ENCODE results near the gene KCNN1. TPM values are rescaled to one million over a fixed set of nuclear protein-coding genes. Genes with fewer than 3 reads are reported as not detected.
A peak's percentile ranks its signal among the peaks of the same experiment; 100 is the strongest.
"Not testable (repeated sequence)": the region's sequence is repeated elsewhere in the genome, so short reads cannot be mapped to it uniquely, and the experiment has no call there.

The KCNN1 gene
- total and polyA plus RNA-seq, 2 donors = 0.27 to 1.3 TPM

- no peak for DNase-seq (ENCODE audit: low read depth in 6 of 9, low spot score in 9 of 9)
- WGBS = 99% methylated on average over 4 of the region's 4 CpGs
- H3K4me1 ChIP-seq (ENCODE audit: control insufficient read depth in 2 of 2, insufficient read depth in 2 of 2, low read length in 2 of 2) = peaks cover 26 to 52% of the 10 kb centered on the region in 2 donors
- H3K27me3 ChIP-seq (ENCODE audit: control insufficient read depth in 2 of 2, insufficient read depth in 1 of 2, low read length in 1 of 2) = no peaks in the 10 kb centered on the region
- H3K9me3 ChIP-seq (ENCODE audit: control insufficient read depth in 2 of 2, insufficient read depth in 1 of 2, low read length in 1 of 2) = peaks cover 0 to 6% of the 10 kb centered on the region in 2 donors
- H3K4me3 ChIP-seq (ENCODE audit: low read length in 2 of 2) = no peak overlapping the region
- H3K27ac ChIP-seq (ENCODE audit: low read depth in 1 of 2, low read length in 1 of 2) = no peak overlapping the region
- no peaks in the 10 kb centered on the region for H3K36me3 ChIP-seq (ENCODE audit: control insufficient read depth in 2 of 2, insufficient read depth in 2 of 2, low read length in 1 of 2)
Observed at GRCh38 chr19:18027151-18027550, 60.2 kb downstream of the KCNN1 start.

- no peak for DNase-seq (ENCODE audit: low read depth in 6 of 9, low spot score in 9 of 9)
- H3K27ac ChIP-seq (ENCODE audit: low read depth in 1 of 2, low read length in 1 of 2) = peak overlapping the region in 1 of 2 donors; percentile 60
- H3K9me3 ChIP-seq (ENCODE audit: control insufficient read depth in 2 of 2, insufficient read depth in 1 of 2, low read length in 1 of 2) = no peaks in the 10 kb centered on the region
- 93% methylated on average over 8 of the region's 8 CpGs for WGBS
- no peaks in the 10 kb centered on the region for H3K27me3 ChIP-seq (ENCODE audit: control insufficient read depth in 2 of 2, insufficient read depth in 1 of 2, low read length in 1 of 2)
- H3K4me1 ChIP-seq (ENCODE audit: control insufficient read depth in 2 of 2, insufficient read depth in 2 of 2, low read length in 2 of 2) = peaks cover 7 to 29% of the 10 kb centered on the region in 2 donors
- H3K36me3 ChIP-seq (ENCODE audit: control insufficient read depth in 2 of 2, insufficient read depth in 2 of 2, low read length in 1 of 2) = no peaks in the 10 kb centered on the region
- no peak overlapping the region for H3K4me3 ChIP-seq (ENCODE audit: low read length in 2 of 2)
Observed at GRCh38 chr19:18029617-18030338, 62.9 kb downstream of the KCNN1 start.

DNA sequence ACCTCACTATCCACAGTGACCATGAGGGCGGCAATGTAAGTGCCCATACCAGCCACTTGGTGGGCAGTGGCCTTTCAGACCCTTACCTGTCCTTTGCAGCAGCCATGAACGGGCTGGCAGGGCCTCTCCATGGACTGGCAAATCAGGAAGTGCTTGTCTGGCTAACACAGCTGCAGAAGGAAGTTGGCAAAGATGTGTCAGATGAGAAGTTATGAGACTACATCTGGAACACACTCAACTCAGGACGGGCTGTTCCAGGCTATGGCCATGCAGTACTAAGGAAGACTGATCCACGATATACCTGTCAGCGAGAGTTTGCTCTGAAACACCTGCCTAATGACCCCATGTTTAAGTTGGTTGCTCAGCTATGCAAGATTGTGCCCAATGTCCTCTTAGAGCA lies 64.5 kb downstream of the KCNN1 start:
- H3K4me3 ChIP-seq (ENCODE audit: low read length in 2 of 2); H3K36me3 ChIP-seq (ENCODE audit: control insufficient read depth in 2 of 2, insufficient read depth in 2 of 2, low read length in 1 of 2); DNase-seq (ENCODE audit: low read depth in 6 of 9, low spot score in 9 of 9); H3K9me3 ChIP-seq (ENCODE audit: control insufficient read depth in 2 of 2, insufficient read depth in 1 of 2, low read length in 1 of 2); H3K27me3 ChIP-seq (ENCODE audit: control insufficient read depth in 2 of 2, insufficient read depth in 1 of 2, low read length in 1 of 2): not testable (repeated sequence)
- H3K4me1 ChIP-seq (ENCODE audit: control insufficient read depth in 2 of 2, insufficient read depth in 2 of 2, low read length in 2 of 2) = peaks cover 7 to 24% of the 10 kb centered on the region in 2 donors
- peak overlapping the region; percentile 48 to 80 for H3K27ac ChIP-seq (ENCODE audit: low read depth in 1 of 2, low read length in 1 of 2)
- WGBS = 40% methylated on average over 5 of the region's 5 CpGs

- H3K9me3 ChIP-seq (ENCODE audit: control insufficient read depth in 2 of 2, insufficient read depth in 1 of 2, low read length in 1 of 2); H3K36me3 ChIP-seq (ENCODE audit: control insufficient read depth in 2 of 2, insufficient read depth in 2 of 2, low read length in 1 of 2); H3K27ac ChIP-seq (ENCODE audit: low read depth in 1 of 2, low read length in 1 of 2); H3K4me3 ChIP-seq (ENCODE audit: low read length in 2 of 2); H3K27me3 ChIP-seq (ENCODE audit: control insufficient read depth in 2 of 2, insufficient read depth in 1 of 2, low read length in 1 of 2); DNase-seq (ENCODE audit: low read depth in 6 of 9, low spot score in 9 of 9): not testable (repeated sequence)
- peaks cover 7 to 24% of the 10 kb centered on the region in 2 donors for H3K4me1 ChIP-seq (ENCODE audit: control insufficient read depth in 2 of 2, insufficient read depth in 2 of 2, low read length in 2 of 2)
- WGBS = 97% methylated on average over 2 of the region's 2 CpGs
Observed at GRCh38 chr19:18032102-18032501, 65.2 kb downstream of the KCNN1 start.

- 99% methylated on average over 2 of the region's 2 CpGs for WGBS
- Histone ChIP-seq H3K27me3 (ENCODE audit: control insufficient read depth in 2 of 2, insufficient read depth in 1 of 2, low read length in 1 of 2) (no peaks in the 10 kb centered on the region), H3K36me3 (ENCODE audit: control insufficient read depth in 2 of 2, insufficient read depth in 2 of 2, low read length in 1 of 2) (no peaks in the 10 kb centered on the region), H3K9me3 (ENCODE audit: control insufficient read depth in 2 of 2, insufficient read depth in 1 of 2, low read length in 1 of 2) (peaks cover 0 to 6% of the 10 kb centered on the region in 2 donors), H3K4me1 (ENCODE audit: control insufficient read depth in 2 of 2, insufficient read depth in 2 of 2, low read length in 2 of 2) (peaks cover 16 to 25% of the 10 kb centered on the region in 2 donors), H3K27ac (ENCODE audit: low read depth in 1 of 2, low read length in 1 of 2) (no peak overlapping the region), H3K4me3 (ENCODE audit: low read length in 2 of 2) (no peak overlapping the region)
- DNase-seq (ENCODE audit: low read depth in 6 of 9, low spot score in 9 of 9) = no peak
Observed at GRCh38 chr19:18041054-18041453, 74.1 kb downstream of the KCNN1 start.

DNA sequence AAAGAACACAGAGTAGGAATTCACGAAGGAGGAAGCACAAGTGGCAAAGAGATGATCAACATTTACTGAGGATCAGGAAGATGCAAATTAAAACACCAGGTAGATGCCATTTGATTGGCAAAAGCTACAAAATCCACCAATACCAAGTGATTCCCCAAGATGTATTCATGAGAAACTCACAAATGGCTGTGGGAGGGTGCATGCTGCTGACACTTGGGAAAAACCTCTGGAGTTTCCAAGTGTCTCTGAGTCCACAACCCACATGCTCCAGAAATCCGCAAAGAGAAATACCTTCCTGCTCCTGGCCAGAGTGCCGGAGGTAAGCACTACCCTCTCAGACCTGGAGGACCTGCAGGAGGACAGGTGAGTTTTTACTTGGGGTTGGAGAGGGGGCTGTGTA lies 76.8 kb downstream of the KCNN1 start:
- Histone ChIP-seq H3K36me3 (ENCODE audit: control insufficient read depth in 2 of 2, insufficient read depth in 2 of 2, low read length in 1 of 2) (no peaks in the 10 kb centered on the region), H3K27ac (ENCODE audit: low read depth in 1 of 2, low read length in 1 of 2) (peak overlapping the region in 1 of 2 donors; percentile 99), H3K9me3 (ENCODE audit: control insufficient read depth in 2 of 2, insufficient read depth in 1 of 2, low read length in 1 of 2) (peaks cover 0 to 6% of the 10 kb centered on the region in 2 donors), H3K4me1 (ENCODE audit: control insufficient read depth in 2 of 2, insufficient read depth in 2 of 2, low read length in 2 of 2) (peaks cover 16 to 31% of the 10 kb centered on the region in 2 donors), H3K4me3 (ENCODE audit: low read length in 2 of 2) (no peak overlapping the region), H3K27me3 (ENCODE audit: control insufficient read depth in 2 of 2, insufficient read depth in 1 of 2, low read length in 1 of 2) (no peaks in the 10 kb centered on the region)
- DNase-seq (ENCODE audit: low read depth in 6 of 9, low spot score in 9 of 9) = no peak
- 98% methylated on average over 3 of the region's 3 CpGs for WGBS

DNA sequence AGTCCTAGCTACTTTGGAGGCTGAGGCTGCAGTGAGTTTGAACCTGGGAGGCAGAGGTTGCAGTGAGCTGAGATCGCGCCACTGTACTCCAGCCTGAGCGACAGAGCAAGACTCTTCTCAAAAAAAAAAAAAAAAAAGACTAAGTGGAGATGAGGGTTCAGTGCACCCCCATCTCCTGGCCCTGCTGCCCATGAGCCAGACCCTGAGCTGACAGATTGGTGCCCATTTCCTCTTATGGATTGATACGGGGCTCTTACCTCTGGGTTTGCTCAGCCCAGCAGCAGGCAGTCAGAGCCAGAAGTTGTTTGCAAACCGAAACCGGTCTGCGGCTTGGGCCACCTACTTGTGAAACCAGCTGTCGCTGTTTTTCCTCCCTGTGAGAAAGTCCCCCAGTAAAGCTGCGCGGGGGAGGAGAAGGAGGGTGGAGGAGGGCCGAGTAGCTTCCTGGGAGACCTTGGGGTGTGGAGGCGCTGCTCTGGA lies 78.0 kb downstream of the KCNN1 start:
- H3K36me3 ChIP-seq (ENCODE audit: control insufficient read depth in 2 of 2, insufficient read depth in 2 of 2, low read length in 1 of 2) = no peaks in the 10 kb centered on the region

GRCh38 chr19:18045307-18046050 lies 78.6 kb downstream of the KCNN1 start:
- no peaks in the 10 kb centered on the region for H3K27me3 ChIP-seq (ENCODE audit: control insufficient read depth in 2 of 2, insufficient read depth in 1 of 2, low read length in 1 of 2)
- peaks cover 0 to 6% of the 10 kb centered on the region in 2 donors for H3K9me3 ChIP-seq (ENCODE audit: control insufficient read depth in 2 of 2, insufficient read depth in 1 of 2, low read length in 1 of 2)
- peaks cover 16 to 31% of the 10 kb centered on the region in 2 donors for H3K4me1 ChIP-seq (ENCODE audit: control insufficient read depth in 2 of 2, insufficient read depth in 2 of 2, low read length in 2 of 2)
- peak overlapping the region; percentile 45 to 48 for H3K4me3 ChIP-seq (ENCODE audit: low read length in 2 of 2)
- WGBS = 82% methylated on average over 7 of the region's 7 CpGs
- H3K36me3 ChIP-seq (ENCODE audit: control insufficient read depth in 2 of 2, insufficient read depth in 2 of 2, low read length in 1 of 2) = no peaks in the 10 kb centered on the region
- peak overlapping the region; percentile 97 to 99 for H3K27ac ChIP-seq (ENCODE audit: low read depth in 1 of 2, low read length in 1 of 2)
- no peak for DNase-seq (ENCODE audit: low read depth in 6 of 9, low spot score in 9 of 9)

More for the DNA sequence above, 78.0 kb downstream of the KCNN1 start:
- peaks cover 16 to 31% of the 10 kb centered on the region in 2 donors for H3K4me1 ChIP-seq (ENCODE audit: control insufficient read depth in 2 of 2, insufficient read depth in 2 of 2, low read length in 2 of 2)
- H3K4me3 ChIP-seq (ENCODE audit: low read length in 2 of 2) = peak overlapping the region; percentile 45 to 48
- WGBS = 10% methylated on average over 12 of the region's 12 CpGs
- H3K27me3 ChIP-seq (ENCODE audit: control insufficient read depth in 2 of 2, insufficient read depth in 1 of 2, low read length in 1 of 2) = no peaks in the 10 kb centered on the region
- peak; percentile 75 to 97 (median 88) for DNase-seq (ENCODE audit: low read depth in 6 of 9, low spot score in 9 of 9)
- peak overlapping the region; percentile 97 to 99 for H3K27ac ChIP-seq (ENCODE audit: low read depth in 1 of 2, low read length in 1 of 2)
- peaks cover 0 to 6% of the 10 kb centered on the region in 2 donors for H3K9me3 ChIP-seq (ENCODE audit: control insufficient read depth in 2 of 2, insufficient read depth in 1 of 2, low read length in 1 of 2)

All from thymus (tissue), 11 donors.